HL-60/S4 (cell line): Measurements from ENCODE around the gene PARM1.

Source experiments
- in situ Hi-C: fragments of 300-500 bp; cut with MboI; formaldehyde crosslinking; loops from 2 replicates; pipeline ENCODE4 v1.14.3; 2022; ENCODE audit warnings: low sequenced_read_pairs

PARM1 gene

GRCh38 chr4:75028196-75028854 lies 95.4 kb downstream of the PARM1 start:
- in situ Hi-C loops, result no loop called here

GRCh38 chr4:75030028-75030427 lies 97.1 kb downstream of the PARM1 start:
- in situ Hi-C loops, result no loop called here

- in situ Hi-C loops, result no loop called here
Observed at GRCh38 chr4:75030649-75031235, 97.8 kb downstream of the PARM1 start.

GRCh38 chr4:75031775-75032174 lies 98.9 kb downstream of the PARM1 start:
- in situ Hi-C loops, result no loop called here

GRCh38 chr4:75034523-75034922 lies 101.6 kb downstream of the PARM1 start:
- in situ Hi-C loops, result no loop called here

- in situ Hi-C loops, result no loop called here
Observed at GRCh38 chr4:75035321-75035720, 102.4 kb downstream of the PARM1 start.

GRCh38 chr4:75036046-75036830 lies 103.3 kb downstream of the PARM1 start:
- in situ Hi-C loops, result no loop called here

- in situ Hi-C loops, result no loop called here
Observed at GRCh38 chr4:75037252-75037651, 104.3 kb downstream of the PARM1 start.

GRCh38 chr4:75038376-75038775 lies 105.5 kb downstream of the PARM1 start:
- in situ Hi-C loops, result no loop called here

GRCh38 chr4:75040703-75041102 lies 107.8 kb downstream of the PARM1 start:
- in situ Hi-C loops, result no loop called here

- in situ Hi-C loops, result no loop called here
Observed at GRCh38 chr4:75042601-75043208, 109.8 kb downstream of the PARM1 start.

GRCh38 chr4:75046226-75046625 lies 113.3 kb downstream of the PARM1 start:
- in situ Hi-C loops, result no loop called here

- in situ Hi-C loops, result no loop called here
Observed at GRCh38 chr4:75046641-75047040, 113.7 kb downstream of the PARM1 start.

- in situ Hi-C loops, result no loop called here
Observed at GRCh38 chr4:75048208-75048879, 115.4 kb downstream of the PARM1 start.

GRCh38 chr4:75051431-75051830 lies 118.5 kb downstream of the PARM1 start:
- in situ Hi-C loops, result no loop called here

GRCh38 chr4:75053352-75053751 lies 120.4 kb downstream of the PARM1 start:
- in situ Hi-C loops, result no loop called here

GRCh38 chr4:75054078-75054477 lies 121.2 kb downstream of the PARM1 start:
- in situ Hi-C loops, result no loop called here

GRCh38 chr4:75056277-75056676 lies 123.4 kb downstream of the PARM1 start:
- in situ Hi-C loops, result no loop called here

- in situ Hi-C loops, result no loop called here
Observed at GRCh38 chr4:75057369-75057768, 124.5 kb downstream of the PARM1 start.

- in situ Hi-C loops, result no loop called here
Observed at GRCh38 chr4:75058486-75058885, 125.6 kb downstream of the PARM1 start.

GRCh38 chr4:75063433-75063832 lies 130.5 kb downstream of the PARM1 start:
- in situ Hi-C loops, result no loop called here
